GM12878 (cell line): ENCODE measurements around the gene ASIC2. TPM values are rescaled to one million over a fixed set of nuclear protein-coding genes. Genes with fewer than 3 reads are reported as not detected.

ENCODE experiments used
- ATAC-seq: fragments of 200-7000 bp; cut with Tn5 transposase; 3 replicates; pipeline ENCODE4 v1.9.1; 2020; ENCODE audit warnings: mild to moderate bottlenecking, moderate library complexity
- BruUV-seq: library from RNA; stranded (reverse); fragments of 400-500 nt; replicated peaks from 2 replicates; lab custom pipeline; 2021; lab: Mats Ljungman, UMichigan
- CTCF ChIA-PET: fragments of 300-600 bp; sonication (Branson Sonifier 250); formaldehyde crosslinking; extraction: SDS; loops from one replicate; lab custom pipeline; 2021; ENCODE audit warnings: inconsistent platforms; lab: Yijun Ruan, JAX
- POLR2A ChIA-PET: fragments of 350-600 bp; formaldehyde crosslinking; extraction: SDS; loops from one replicate; lab custom pipeline; 2021; ENCODE audit warnings: inconsistent platforms; lab: Charles Lee
- RAD21 ChIA-PET: fragments of 300-600 bp; sonication (Branson Sonifier 250); formaldehyde crosslinking; loops from one replicate; lab custom pipeline; 2023; ENCODE audit warnings: antibody characterized with exemption; ENCODE audit not compliant: unreplicated experiment; lab: Charles Lee
- SMC1A ChIA-PET: fragments of 300-600 bp; sonication (Branson Sonifier 250); formaldehyde crosslinking; loops from one replicate; lab custom pipeline; 2023; ENCODE audit not compliant: unreplicated experiment, uncharacterized antibody; lab: Charles Lee
- DNase-seq: peaks from one replicate; pipeline ENCODE4 v3.0.0-alpha.2; 2011; ENCODE audit warnings: low read depth, low spot score
- FAIRE-seq: peaks from 3 replicates; lab custom pipeline; 2011; peaks lifted over from hg19 to GRCh38; lab: Jason Lieb, UNC
- H2AFZ ChIP-seq: 2 replicates; pipeline ENCODE4 v1.6.0; 2011; ENCODE audit warnings: low read depth, low read length, control low read depth; ENCODE audit not compliant: control insufficient read depth
- H3K27ac ChIP-seq: 2 replicates; pipeline ENCODE4 v1.5.1; 2011; ENCODE audit warnings: control low read depth; ENCODE audit not compliant: control insufficient read depth, insufficient read depth
- H3K27me3 ChIP-seq, 2 experiments: replicated peaks in 1 of 2; 2 replicates each; pipeline versions ENCODE4 v1.6.0 to v1.6.1; 2011; ENCODE audit warnings: low read length in 1 of 2; ENCODE audit not compliant: control insufficient read depth in 2 of 2, insufficient read depth in 2 of 2
- H3K36me3 ChIP-seq, 2 experiments: 2 replicates each; pipeline ENCODE4 v1.5.1; 2011; ENCODE audit warnings: low read length in 1 of 2; ENCODE audit not compliant: control insufficient read depth in 2 of 2, insufficient read depth in 2 of 2
- H3K4me1 ChIP-seq: 2 replicates; pipeline ENCODE4 v1.6.1; 2011; ENCODE audit warnings: mild to moderate bottlenecking, low read length, moderate library complexity, mixed read lengths; ENCODE audit not compliant: control insufficient read depth, insufficient read depth
- H3K4me2 ChIP-seq: 2 replicates; pipeline ENCODE4 v1.6.0; 2011; ENCODE audit warnings: control low read depth; ENCODE audit not compliant: control insufficient read depth, insufficient read depth
- H3K4me3 ChIP-seq: fragments of 200-600 bp; sonication (generic); 2 replicates; pipeline ENCODE4 v1.5.1; 2016
- H3K79me2 ChIP-seq: 2 replicates; pipeline ENCODE4 v1.6.0; 2011; ENCODE audit warnings: low read length; ENCODE audit not compliant: control insufficient read depth, insufficient read depth
- H3K9ac ChIP-seq: 2 replicates; pipeline ENCODE4 v1.8.0; 2011; ENCODE audit warnings: low read length, control low read depth, mixed read lengths; ENCODE audit not compliant: control insufficient read depth, insufficient read depth
- H3K9me3 ChIP-seq: replicated peaks from 3 replicates; pipeline ENCODE4 v1.5.1; 2011; ENCODE audit warnings: mild to moderate bottlenecking, low read length; ENCODE audit not compliant: control insufficient read depth, insufficient read depth
- H4K20me1 ChIP-seq: 2 replicates; pipeline ENCODE4 v1.6.0; 2011; ENCODE audit not compliant: control insufficient read depth, insufficient read depth
- BCL11A ChIP-seq: IDR thresholded peaks from 2 replicates; pipeline ENCODE4 v1.6.1; 2011; ENCODE audit warnings: low read depth, low read length
- CREM ChIP-seq: IDR thresholded peaks from 2 replicates; pipeline ENCODE4 v1.6.1; 2014; ENCODE audit warnings: antibody characterized with exemption, low read depth
- FOS ChIP-seq: IDR thresholded peaks from 3 replicates; pipeline ENCODE4 v1.6.1; 2011; ENCODE audit warnings: borderline replicate concordance; ENCODE audit not compliant: insufficient read length; ENCODE audit errors: extremely low read depth
- KLF5 ChIP-seq: fragments of 450-650 bp; IDR thresholded peaks from 2 replicates; pipeline ENCODE4 v1.6.1; 2014; ENCODE audit warnings: mild to moderate bottlenecking; ENCODE audit not compliant: partially characterized antibody
- NRF1 ChIP-seq: conservative IDR thresholded peaks from 2 replicates; pipeline ENCODE4 v1.6.1; 2011; ENCODE audit warnings: mild to moderate bottlenecking, low read depth, low read length, improper control_type of control experiment
- WGBS: methylation state at CpG from one replicate; pipeline ENCODE4 v1.1.6; 2016; ENCODE audit warnings: low lambda C conversion rate; ENCODE audit not compliant: insufficient replicate concordance, insufficient coverage; ENCODE audit errors: missing lambda C conversion rate; 5-methylcytosine and 5-hydroxymethylcytosine counted together
- in situ Hi-C: fragments of 300-500 bp; cut with MboI; formaldehyde crosslinking; loops from 9 replicates; pipeline ENCODE4 v1.14.3; 2018; ENCODE audit warnings: mixed read lengths
- intact Hi-C: fragments of 100-400 bp; cut with micrococcal nuclease; formaldehyde crosslinking; loops from one replicate; pipeline ENCODE4 v1.14.2; 2022; ENCODE audit not compliant: unreplicated experiment
- polyA plus RNA-seq, 11 experiments: library from polyadenylated mRNA; depleted of rRNA in 4 of 11; unstranded in 6 of 11; stranded (reverse) in 5 of 11; fragments of >200 nt; fragmentation: Nextera tagmentation in 4 of 11; fragmentation: Illumina TruSeq in 1 of 11; extraction: Ambion mirVana in 4 of 11; extraction: Trizol in 1 of 11; gene quantifications; 1 replicate in 1 of 11; 2 replicates in 10 of 11; pipeline versions ENCODE4 v1.2.1 to v1.2.3, GENCODE V29; 2011 to 2016; ENCODE audit warnings: inconsistent platforms in 2 of 11, missing spikeins in 2 of 11, low read depth in 1 of 11
- total RNA-seq, 4 experiments: library from RNA; depleted of rRNA in 3 of 4; stranded (reverse); fragments of >200 nt in 3 of 4; fragmentation: Illumina TruSeq in 1 of 4; extraction: Trizol in 1 of 4; gene quantifications; 2 replicates each; pipeline versions ENCODE4 v1.2.1 to v1.2.3, GENCODE V29; 2013 to 2021
- TF ChIP-seq, protein P1 (sequence below): fragments of 450-650 bp; conservative IDR thresholded peaks from 2 replicates; pipeline ENCODE4 v1.6.1; 2017; ENCODE audit warnings: mild to moderate bottlenecking, moderate library complexity
- TF ChIP-seq, protein P2 (sequence below): fragments of 450-650 bp; IDR thresholded peaks from 2 replicates; pipeline ENCODE4 v1.6.1; 2017; ENCODE audit warnings: antibody characterized with exemption, mild to moderate bottlenecking, moderate library complexity

The ASIC2 gene
- total and polyA plus RNA-seq, 10 of the 15 experiments (the other 5 are each of a cell fraction or from before 2014, with no cell fraction given), result not detected

GRCh38 chr17:33096161-33096560, 196.9 kb downstream of the ASIC2 start:
- no peak for DNase-seq
- TF ChIP-seq NRF1 (no peak), FOS (no peak), BCL11A (no peak), CREM (no peak), KLF5 (no peak)
- TF ChIP-seq, protein P1, sequence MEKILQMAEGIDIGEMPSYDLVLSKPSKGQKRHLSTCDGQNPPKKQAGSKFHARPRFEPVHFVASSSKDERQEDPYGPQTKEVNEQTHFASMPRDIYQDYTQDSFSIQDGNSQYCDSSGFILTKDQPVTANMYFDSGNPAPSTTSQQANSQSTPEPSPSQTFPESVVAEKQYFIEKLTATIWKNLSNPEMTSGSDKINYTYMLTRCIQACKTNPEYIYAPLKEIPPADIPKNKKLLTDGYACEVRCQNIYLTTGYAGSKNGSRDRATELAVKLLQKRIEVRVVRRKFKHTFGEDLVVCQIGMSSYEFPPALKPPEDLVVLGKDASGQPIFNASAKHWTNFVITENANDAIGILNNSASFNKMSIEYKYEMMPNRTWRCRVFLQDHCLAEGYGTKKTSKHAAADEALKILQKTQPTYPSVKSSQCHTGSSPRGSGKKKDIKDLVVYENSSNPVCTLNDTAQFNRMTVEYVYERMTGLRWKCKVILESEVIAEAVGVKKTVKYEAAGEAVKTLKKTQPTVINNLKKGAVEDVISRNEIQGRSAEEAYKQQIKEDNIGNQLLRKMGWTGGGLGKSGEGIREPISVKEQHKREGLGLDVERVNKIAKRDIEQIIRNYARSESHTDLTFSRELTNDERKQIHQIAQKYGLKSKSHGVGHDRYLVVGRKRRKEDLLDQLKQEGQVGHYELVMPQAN, result no peak
- TF ChIP-seq, protein P2, sequence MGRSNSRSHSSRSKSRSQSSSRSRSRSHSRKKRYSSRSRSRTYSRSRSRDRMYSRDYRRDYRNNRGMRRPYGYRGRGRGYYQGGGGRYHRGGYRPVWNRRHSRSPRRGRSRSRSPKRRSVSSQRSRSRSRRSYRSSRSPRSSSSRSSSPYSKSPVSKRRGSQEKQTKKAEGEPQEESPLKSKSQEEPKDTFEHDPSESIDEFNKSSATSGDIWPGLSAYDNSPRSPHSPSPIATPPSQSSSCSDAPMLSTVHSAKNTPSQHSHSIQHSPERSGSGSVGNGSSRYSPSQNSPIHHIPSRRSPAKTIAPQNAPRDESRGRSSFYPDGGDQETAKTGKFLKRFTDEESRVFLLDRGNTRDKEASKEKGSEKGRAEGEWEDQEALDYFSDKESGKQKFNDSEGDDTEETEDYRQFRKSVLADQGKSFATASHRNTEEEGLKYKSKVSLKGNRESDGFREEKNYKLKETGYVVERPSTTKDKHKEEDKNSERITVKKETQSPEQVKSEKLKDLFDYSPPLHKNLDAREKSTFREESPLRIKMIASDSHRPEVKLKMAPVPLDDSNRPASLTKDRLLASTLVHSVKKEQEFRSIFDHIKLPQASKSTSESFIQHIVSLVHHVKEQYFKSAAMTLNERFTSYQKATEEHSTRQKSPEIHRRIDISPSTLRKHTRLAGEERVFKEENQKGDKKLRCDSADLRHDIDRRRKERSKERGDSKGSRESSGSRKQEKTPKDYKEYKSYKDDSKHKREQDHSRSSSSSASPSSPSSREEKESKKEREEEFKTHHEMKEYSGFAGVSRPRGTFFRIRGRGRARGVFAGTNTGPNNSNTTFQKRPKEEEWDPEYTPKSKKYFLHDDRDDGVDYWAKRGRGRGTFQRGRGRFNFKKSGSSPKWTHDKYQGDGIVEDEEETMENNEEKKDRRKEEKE, result no peak
- TF ChIP-seq, all 136 proteins: peak for 0
- ChIA-PET SMC1A (no interaction called here), CTCF (no interaction called here), RAD21 (no interaction called here), POLR2A (no interaction called here)
- FAIRE-seq (no peak), ATAC-seq (no peak)
- Histone ChIP-seq H2AFZ (no peak overlapping the region), H3K9me3 (no peaks in the 10 kb centered on the region), H3K4me2 (no peak overlapping the region), H3K4me3 (no peak overlapping the region), H3K27ac (no peak overlapping the region), H4K20me1 (no peaks in the 10 kb centered on the region), H3K4me1 (no peaks in the 10 kb centered on the region), H3K79me2 (no peaks in the 10 kb centered on the region), H3K9ac (no peak overlapping the region), H3K27me3 (peaks cover 0 to 11% of the 10 kb centered on the region in 2 experiments; a peak in 3 of 4 replicates), H3K36me3 (no peaks in the 10 kb centered on the region)
- in situ Hi-C loops (no loop called here), intact Hi-C loops (no loop called here)
- no TSS peak for BruUV-seq
- WGBS, result 19% methylated on average over 4 of the region's 4 CpGs
